SK-N-MC (cell line): ENCODE results near the gene UTP4.

ENCODE experiments used
- EZH2 ChIP-seq: fragments of 200-600 bp; sonication (generic); IDR thresholded peaks from one replicate; pipeline ENCODE4 v1.6.1; 2017; ENCODE audit warnings: antibody characterized with exemption
- FOXP2 ChIP-seq: optimal IDR thresholded peaks from 2 replicates; pipeline ENCODE3; 2011; ENCODE audit warnings: mild to moderate bottlenecking, moderate library complexity; ENCODE audit not compliant: insufficient read depth; ENCODE audit errors: extremely low read length, control extremely low read depth

- TF ChIP-seq FOXP2 (no peak), EZH2 (no peak)
Measured at GRCh38 chr16:69107316-69107962, 25.0 kb upstream of the UTP4 start.
